Subcutaneous adipose tissue (tissue), 4 donors: ENCODE measurements around the gene ZDHHC19. TPM values are rescaled to one million over a fixed set of nuclear protein-coding genes. Genes with fewer than 3 reads are reported as not detected.

Source experiments
- CTCF ChIP-seq: fragments of 450-650 bp; IDR thresholded peaks from one replicate; pipeline ENCODE4 v1.5.1; 2016; ENCODE audit warnings: low read depth, mild to moderate bottlenecking, control low read depth, antibody characterized with exemption, moderate library complexity
- total RNA-seq, 4 donors: library from RNA; depleted of rRNA; stranded (reverse); fragments of >200 nt; gene quantifications; one replicate each; pipeline ENCODE4 v1.1.0, GENCODE V29; 2016

ZDHHC19 gene
- total RNA-seq, 4 donors from 2014 or later: not detected

- TF ChIP-seq CTCF: no peak
Observed at GRCh38 chr3:196203846-196204245, 7.4 kb downstream of the ZDHHC19 start.

DNA sequence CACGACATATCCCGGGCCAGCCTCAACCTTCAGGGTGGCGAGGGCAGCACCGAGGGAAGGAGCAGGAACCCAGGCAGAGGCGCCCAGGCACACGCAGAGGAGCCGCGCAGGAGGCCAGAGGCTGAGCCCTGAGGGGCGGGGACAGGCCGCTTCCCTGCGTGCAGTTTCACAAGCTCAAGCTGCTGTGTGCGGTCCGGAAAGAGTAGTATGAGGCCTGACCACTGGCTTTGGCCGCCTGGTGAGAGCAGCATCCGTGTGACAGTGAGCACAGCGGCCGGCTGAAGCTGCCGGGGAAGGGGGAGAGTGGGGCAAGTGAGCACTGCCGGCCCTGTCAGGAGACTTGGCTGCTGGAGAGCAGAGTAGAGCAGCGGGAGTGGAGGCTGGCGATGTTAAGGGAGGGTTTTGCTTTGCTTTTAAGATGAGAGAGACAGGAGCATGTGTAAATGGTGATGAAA is 8.7 kb downstream of the ZDHHC19 start:
- TF ChIP-seq CTCF: no peak

DNA sequence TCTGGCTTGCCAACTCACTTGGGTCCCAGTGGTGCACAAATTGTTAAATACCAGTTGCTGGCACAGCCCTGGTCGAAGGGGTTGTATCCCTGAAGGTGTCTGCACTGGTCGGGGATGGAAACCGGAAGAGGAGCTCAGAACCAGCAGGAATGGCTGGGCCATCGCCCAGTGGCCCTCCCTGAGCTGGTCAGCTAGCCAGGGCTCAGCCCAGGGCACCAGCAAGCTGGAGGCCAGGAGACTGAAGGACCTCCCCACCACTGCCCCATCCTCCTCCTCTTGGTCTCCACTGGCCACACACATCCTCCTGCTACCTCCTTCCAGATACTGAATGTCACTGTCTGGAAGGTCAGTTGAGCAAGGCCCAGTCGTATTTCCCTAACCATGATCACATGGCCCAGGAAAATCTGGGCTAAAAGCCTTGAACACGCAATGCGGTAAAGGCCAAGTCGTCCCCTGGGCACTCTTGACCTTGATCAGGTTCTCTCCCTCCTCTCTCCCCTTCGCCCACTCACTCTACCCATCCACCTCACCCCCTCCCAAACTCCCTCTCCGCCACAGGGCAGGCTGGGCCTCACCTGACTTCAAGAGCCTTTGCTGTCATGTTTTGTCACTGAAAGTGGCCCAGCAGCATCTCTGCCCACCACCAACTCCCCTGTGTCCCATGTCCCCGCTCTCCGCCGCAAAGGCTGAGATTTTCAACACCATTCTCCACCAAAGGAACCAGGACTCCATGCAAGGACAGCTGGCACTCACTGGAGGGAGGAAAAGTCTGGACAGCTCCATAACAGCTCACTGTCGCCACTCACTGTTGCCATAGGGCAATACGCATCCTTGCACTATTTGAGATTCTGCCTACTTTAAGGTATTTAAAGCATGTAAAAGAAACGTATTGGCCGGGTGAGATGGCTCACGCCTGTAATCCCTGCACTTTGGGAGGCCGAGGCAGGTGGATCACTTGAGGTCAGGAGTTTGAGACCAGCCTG is 12.1 kb downstream of the ZDHHC19 start:
- no peak for TF ChIP-seq CTCF

GRCh38 chr3:196198081-196198675 is 13.0 kb downstream of the ZDHHC19 start:
- TF ChIP-seq CTCF: no peak

DNA sequence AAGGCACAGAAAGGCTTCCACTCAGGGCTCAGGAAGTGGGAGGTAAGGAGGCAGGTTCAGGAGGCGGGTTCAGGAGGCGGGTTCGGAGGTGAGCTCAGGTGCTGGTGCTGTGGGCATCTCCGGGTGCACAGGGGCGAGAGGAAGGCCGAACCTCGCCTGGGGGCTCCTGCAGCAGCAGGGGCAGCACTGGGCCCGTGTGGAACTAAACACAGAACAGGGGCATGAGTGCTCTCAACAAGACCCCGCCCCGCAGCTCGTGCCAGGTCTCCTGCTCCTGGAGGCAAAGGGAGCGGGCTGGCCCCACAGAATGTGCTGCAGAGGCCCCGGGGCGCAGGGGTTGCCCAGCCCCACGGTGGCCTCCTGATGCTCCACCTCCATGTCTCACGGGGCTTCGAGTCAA is 13.7 kb downstream of the ZDHHC19 start:
- TF ChIP-seq CTCF: no peak

DNA sequence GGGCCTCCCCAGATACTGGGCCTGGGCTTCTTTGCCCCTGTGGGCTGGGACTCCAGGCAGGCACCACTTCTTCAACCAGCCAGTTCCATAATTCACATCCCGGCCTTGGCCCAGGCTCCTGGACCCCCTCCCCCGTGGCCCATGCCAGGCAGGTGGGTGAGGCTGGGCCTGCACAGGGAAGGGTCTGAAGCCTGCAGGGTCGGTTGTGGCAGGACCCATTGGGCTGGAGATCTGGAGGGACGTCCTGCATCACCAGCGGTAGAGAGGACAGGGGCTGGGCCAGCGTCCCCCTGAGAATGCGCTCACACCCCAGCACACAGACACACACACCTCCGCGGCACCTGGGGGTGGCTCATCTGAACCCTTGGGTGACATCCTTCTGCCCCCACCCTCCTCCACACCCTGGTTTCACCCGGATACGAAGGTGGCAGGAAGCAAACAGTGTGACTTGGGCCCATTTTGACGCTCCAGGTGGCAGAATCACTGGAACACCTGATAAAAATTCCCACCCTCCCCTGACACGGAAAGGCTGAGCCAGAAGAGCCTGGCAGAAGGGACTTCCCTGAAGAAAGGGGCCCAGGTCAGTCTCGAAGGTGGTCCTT is 15.4 kb downstream of the ZDHHC19 start:
- no peak for TF ChIP-seq CTCF

DNA sequence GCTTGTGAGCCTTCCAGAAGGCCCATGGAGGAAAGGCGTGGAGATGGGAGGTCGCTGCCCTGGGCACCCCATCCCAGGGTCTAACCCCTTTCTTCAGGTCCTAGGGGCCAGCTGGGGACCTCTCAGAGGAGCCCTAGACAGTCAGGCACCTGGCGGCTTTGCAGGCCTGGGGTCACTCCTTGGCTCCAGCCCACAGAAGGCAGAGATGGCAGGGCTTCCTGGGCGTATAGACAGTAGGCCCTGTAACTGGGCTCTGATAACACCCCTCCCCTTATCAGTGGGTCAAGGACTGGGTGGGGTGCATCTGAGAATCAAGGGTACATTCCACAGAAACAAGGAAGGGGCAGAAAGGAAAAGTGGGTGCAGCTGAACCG is 16.7 kb downstream of the ZDHHC19 start:
- TF ChIP-seq CTCF: no peak
